Nephron progenitor cell (in vitro differentiated cells): ENCODE data around the gene PLEKHM3.

Experiments
- DNase-seq: peaks from one replicate; pipeline ENCODE4 v3.0.0; 2021
- H3K27ac Mint-ChIP-seq: 2 replicates; pipeline ENCODE4 v1.8.0; 2021; ENCODE audit warnings: mild to moderate bottlenecking, moderate library complexity, mixed read lengths
- H3K27me3 Mint-ChIP-seq: 2 replicates; pipeline ENCODE4 v1.8.0; 2021; ENCODE audit warnings: mild to moderate bottlenecking, low read depth, mixed read lengths; ENCODE audit not compliant: poor library complexity
- H3K36me3 Mint-ChIP-seq: 2 replicates; pipeline ENCODE4 v1.8.0; 2021; ENCODE audit warnings: low read depth, mixed read lengths
- H3K4me1 Mint-ChIP-seq: 2 replicates; pipeline ENCODE4 v1.8.0; 2021; ENCODE audit warnings: mixed read lengths
- H3K4me3 Mint-ChIP-seq: 2 replicates; pipeline ENCODE4 v1.8.0; 2021; ENCODE audit warnings: mild to moderate bottlenecking, moderate library complexity, mixed read lengths
- H3K9me3 Mint-ChIP-seq: 2 replicates; pipeline ENCODE4 v1.8.0; 2021; ENCODE audit warnings: mild to moderate bottlenecking, moderate library complexity, mixed read lengths
- CTCF ChIP-seq: fragments of 200-600 bp; sonication (generic); IDR thresholded peaks from 2 replicates; pipeline ENCODE4 v1.5.0; 2021; ENCODE audit warnings: antibody characterized with exemption

PLEKHM3 gene

GRCh38 chr2:207783514-207783913 is 241.8 kb downstream of the PLEKHM3 start:
- H3K4me1 Mint-ChIP-seq, result peaks cover 12% of the 10 kb centered on the region

GRCh38 chr2:207782238-207783030 is 242.9 kb downstream of the PLEKHM3 start:
- Mint-ChIP-seq H3K4me3 (no peak overlapping the region), H3K36me3 (no peaks in the 10 kb centered on the region), H3K9me3 (peaks cover 4% of the 10 kb centered on the region), H3K27me3 (peaks cover 45% of the 10 kb centered on the region), H3K4me1 (peaks cover 6% of the 10 kb centered on the region), H3K27ac (no peak overlapping the region)
- no peak for TF ChIP-seq CTCF
- no peak for DNase-seq

More at GRCh38 chr2:207783514-207783913, 241.8 kb downstream of the PLEKHM3 start:
- H3K27me3 Mint-ChIP-seq, result peaks cover 39% of the 10 kb centered on the region
- no peak for DNase-seq
- H3K4me3 Mint-ChIP-seq, result no peak overlapping the region
- H3K27ac Mint-ChIP-seq, result no peak overlapping the region
- no peak for TF ChIP-seq CTCF
- peaks cover 4% of the 10 kb centered on the region for H3K9me3 Mint-ChIP-seq
- no peaks in the 10 kb centered on the region for H3K36me3 Mint-ChIP-seq

GRCh38 chr2:207779523-207779922 is 245.8 kb downstream of the PLEKHM3 start:
- H3K9me3 Mint-ChIP-seq, result peaks cover 4% of the 10 kb centered on the region
- H3K4me1 Mint-ChIP-seq, result peaks cover 5% of the 10 kb centered on the region
- no peak overlapping the region for H3K4me3 Mint-ChIP-seq
- H3K27ac Mint-ChIP-seq, result no peak overlapping the region
- H3K27me3 Mint-ChIP-seq, result peaks cover 49% of the 10 kb centered on the region
- H3K36me3 Mint-ChIP-seq, result no peaks in the 10 kb centered on the region
- no peak for DNase-seq
- TF ChIP-seq CTCF, result no peak

GRCh38 chr2:207778298-207778882 is 246.9 kb downstream of the PLEKHM3 start:
- DNase-seq, result no peak
- no peak for TF ChIP-seq CTCF
- H3K27ac Mint-ChIP-seq, result no peak overlapping the region
- H3K4me1 Mint-ChIP-seq, result peaks cover 5% of the 10 kb centered on the region
- no peaks in the 10 kb centered on the region for H3K36me3 Mint-ChIP-seq
- peaks cover 56% of the 10 kb centered on the region for H3K27me3 Mint-ChIP-seq
- H3K9me3 Mint-ChIP-seq, result peaks cover 4% of the 10 kb centered on the region
- no peak overlapping the region for H3K4me3 Mint-ChIP-seq

GRCh38 chr2:207777124-207777523 is 248.2 kb downstream of the PLEKHM3 start:
- no peak for DNase-seq
- Mint-ChIP-seq H3K27ac (no peak overlapping the region), H3K27me3 (peaks cover 60% of the 10 kb centered on the region), H3K4me3 (no peak overlapping the region), H3K4me1 (peaks cover 7% of the 10 kb centered on the region), H3K36me3 (no peaks in the 10 kb centered on the region), H3K9me3 (peaks cover 4% of the 10 kb centered on the region)
- TF ChIP-seq CTCF, result no peak

GRCh38 chr2:207775473-207775872 is 249.9 kb downstream of the PLEKHM3 start:
- Mint-ChIP-seq H3K4me1 (peaks cover 14% of the 10 kb centered on the region), H3K27ac (no peak overlapping the region)

More at GRCh38 chr2:207775473-207775872, 249.9 kb downstream of the PLEKHM3 start:
- no peak for TF ChIP-seq CTCF
- Mint-ChIP-seq H3K36me3 (no peaks in the 10 kb centered on the region), H3K4me3 (no peak overlapping the region), H3K27me3 (peaks cover 61% of the 10 kb centered on the region), H3K9me3 (no peaks in the 10 kb centered on the region)
- no peak for DNase-seq
